ENCODE data around the gene BBS9.

BBS9 gene

GRCh38 chr7:33273356-33273755 is 144.0 kb downstream of the BBS9 start:
- no peak overlapping the region for H3K27ac Mint-ChIP-seq
- H3K27me3 Mint-ChIP-seq (ENCODE audit: low read depth) = no peaks in the 10 kb centered on the region
- H3K4me3 Mint-ChIP-seq = no peak overlapping the region
- H3K4me1 Mint-ChIP-seq = no peaks in the 10 kb centered on the region
- peaks cover 47% of the 10 kb centered on the region for H3K36me3 Mint-ChIP-seq (ENCODE audit: low read depth)
- TF ChIP-seq, protein P1, sequence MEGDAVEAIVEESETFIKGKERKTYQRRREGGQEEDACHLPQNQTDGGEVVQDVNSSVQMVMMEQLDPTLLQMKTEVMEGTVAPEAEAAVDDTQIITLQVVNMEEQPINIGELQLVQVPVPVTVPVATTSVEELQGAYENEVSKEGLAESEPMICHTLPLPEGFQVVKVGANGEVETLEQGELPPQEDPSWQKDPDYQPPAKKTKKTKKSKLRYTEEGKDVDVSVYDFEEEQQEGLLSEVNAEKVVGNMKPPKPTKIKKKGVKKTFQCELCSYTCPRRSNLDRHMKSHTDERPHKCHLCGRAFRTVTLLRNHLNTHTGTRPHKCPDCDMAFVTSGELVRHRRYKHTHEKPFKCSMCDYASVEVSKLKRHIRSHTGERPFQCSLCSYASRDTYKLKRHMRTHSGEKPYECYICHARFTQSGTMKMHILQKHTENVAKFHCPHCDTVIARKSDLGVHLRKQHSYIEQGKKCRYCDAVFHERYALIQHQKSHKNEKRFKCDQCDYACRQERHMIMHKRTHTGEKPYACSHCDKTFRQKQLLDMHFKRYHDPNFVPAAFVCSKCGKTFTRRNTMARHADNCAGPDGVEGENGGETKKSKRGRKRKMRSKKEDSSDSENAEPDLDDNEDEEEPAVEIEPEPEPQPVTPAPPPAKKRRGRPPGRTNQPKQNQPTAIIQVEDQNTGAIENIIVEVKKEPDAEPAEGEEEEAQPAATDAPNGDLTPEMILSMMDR (IDR thresholded peaks at IDR 0.05; ENCODE audit: unreplicated experiment in 3 of 3) = no peak
- H3K9me3 Mint-ChIP-seq = peaks cover 34% of the 10 kb centered on the region

DNA sequence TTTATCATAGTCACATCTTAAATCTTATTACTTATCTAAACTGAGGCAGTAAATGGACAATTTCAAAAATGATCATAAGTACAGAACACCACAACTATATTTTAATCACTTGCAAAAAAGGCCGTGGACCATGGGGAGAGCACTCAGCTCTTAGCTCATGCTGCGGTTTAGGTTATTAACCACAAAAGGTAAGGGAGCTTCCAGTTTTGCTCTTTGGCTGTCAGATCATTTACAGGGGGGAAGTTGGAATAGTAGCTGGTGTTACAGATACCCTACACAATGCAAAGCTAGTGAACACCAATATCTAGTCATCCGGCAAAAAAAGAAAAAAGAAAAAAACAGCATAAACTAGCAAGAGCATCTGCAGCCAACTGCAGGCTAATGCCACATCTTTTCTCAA is 147.0 kb downstream of the BBS9 start:
- Mint-ChIP-seq H3K4me3 (no peak overlapping the region), H3K27me3 (ENCODE audit: low read depth) (no peaks in the 10 kb centered on the region), H3K9me3 (peaks cover 28% of the 10 kb centered on the region), H3K4me1 (peaks cover 4% of the 10 kb centered on the region), H3K36me3 (ENCODE audit: low read depth) (peaks cover 39% of the 10 kb centered on the region), H3K27ac (no peak overlapping the region)
- TF ChIP-seq, protein P1 (IDR thresholded peaks at IDR 0.05; ENCODE audit: unreplicated experiment in 3 of 3) = no peak

DNA sequence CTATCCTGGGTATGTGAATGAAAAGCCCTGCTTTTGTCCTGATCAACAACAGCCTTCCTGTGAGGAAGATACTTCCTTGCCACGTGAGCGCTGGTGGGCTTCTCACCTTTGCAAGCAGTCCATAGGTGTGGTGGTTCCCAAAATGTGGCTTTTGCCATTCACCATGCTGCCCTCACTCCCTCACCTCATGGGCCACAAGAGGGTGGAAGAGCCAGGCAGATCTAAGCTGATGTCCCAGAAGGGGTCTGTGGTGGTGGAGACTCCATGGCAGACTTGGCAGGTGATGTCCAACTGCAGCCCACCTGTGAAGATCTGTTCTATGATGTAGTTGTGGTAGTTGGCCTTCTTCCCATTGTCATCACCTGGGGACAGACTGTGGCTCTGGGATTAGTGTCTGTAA is 147.4 kb downstream of the BBS9 start:
- Mint-ChIP-seq H3K4me1 (peaks cover 4% of the 10 kb centered on the region), H3K4me3 (no peak overlapping the region), H3K27me3 (ENCODE audit: low read depth) (no peaks in the 10 kb centered on the region), H3K36me3 (ENCODE audit: low read depth) (peaks cover 35% of the 10 kb centered on the region), H3K27ac (no peak overlapping the region), H3K9me3 (peaks cover 24% of the 10 kb centered on the region)
- TF ChIP-seq, protein P1 (IDR thresholded peaks at IDR 0.05; ENCODE audit: unreplicated experiment in 3 of 3) = no peak

DNA sequence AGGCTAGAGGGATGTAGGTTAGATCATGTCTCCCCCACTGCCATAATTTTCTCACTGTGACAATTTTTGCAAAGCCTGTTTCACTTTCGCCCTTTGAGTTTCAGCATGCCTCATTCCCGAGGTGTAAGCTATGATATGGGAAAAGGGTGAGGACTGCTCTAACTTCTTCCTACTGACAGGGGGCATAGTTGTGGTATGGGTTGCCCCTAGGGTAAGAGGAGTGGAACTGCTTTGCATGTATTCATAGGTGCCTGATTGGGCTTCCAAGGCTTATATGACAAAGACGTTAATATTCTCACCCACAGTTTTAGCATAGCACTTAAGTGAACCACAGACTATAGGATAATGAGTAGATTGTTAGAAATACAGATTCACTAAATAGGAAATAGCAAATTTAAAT is 148.7 kb downstream of the BBS9 start:
- peaks cover 31% of the 10 kb centered on the region for H3K36me3 Mint-ChIP-seq (ENCODE audit: low read depth)
- H3K9me3 Mint-ChIP-seq = peaks cover 19% of the 10 kb centered on the region
- TF ChIP-seq, protein P1 (IDR thresholded peaks at IDR 0.05; ENCODE audit: unreplicated experiment in 3 of 3) = no peak
- H3K27ac Mint-ChIP-seq = no peak overlapping the region
- no peak overlapping the region for H3K4me3 Mint-ChIP-seq
- no peaks in the 10 kb centered on the region for H3K27me3 Mint-ChIP-seq (ENCODE audit: low read depth)
- peaks cover 4% of the 10 kb centered on the region for H3K4me1 Mint-ChIP-seq

DNA sequence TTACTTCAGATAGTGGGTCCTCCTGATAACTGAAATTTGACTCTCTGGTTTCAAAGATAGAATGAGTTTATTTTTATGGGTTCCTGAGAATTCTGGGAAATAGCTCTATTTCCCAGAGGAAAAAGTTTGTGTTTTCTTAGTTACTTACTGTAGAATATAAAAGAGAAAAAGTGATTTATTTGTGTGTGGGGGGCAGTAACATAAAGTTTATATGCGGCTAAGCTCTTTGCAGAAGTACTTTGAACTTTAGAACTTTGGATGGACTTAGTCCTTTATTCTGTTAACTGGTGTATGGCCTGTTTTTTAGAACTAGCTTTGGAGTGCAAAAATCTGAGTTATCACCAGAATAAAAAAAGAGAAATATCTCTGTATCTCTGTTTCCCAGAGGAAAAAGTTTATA is 157.1 kb downstream of the BBS9 start:
- peak overlapping the region; percentile 83 to 95 (median 86) for H3K27ac Mint-ChIP-seq
- peaks cover 15% of the 10 kb centered on the region for H3K9me3 Mint-ChIP-seq
- TF ChIP-seq, protein P1 (IDR thresholded peaks at IDR 0.05; ENCODE audit: unreplicated experiment in 3 of 3) = no peak
- H3K36me3 Mint-ChIP-seq (ENCODE audit: low read depth) = peaks cover 35% of the 10 kb centered on the region
- H3K4me1 Mint-ChIP-seq = peaks cover 7% of the 10 kb centered on the region
- H3K4me3 Mint-ChIP-seq = peak overlapping the region in 1 of 3 experiments; percentile 36
- no peaks in the 10 kb centered on the region for H3K27me3 Mint-ChIP-seq (ENCODE audit: low read depth)

DNA sequence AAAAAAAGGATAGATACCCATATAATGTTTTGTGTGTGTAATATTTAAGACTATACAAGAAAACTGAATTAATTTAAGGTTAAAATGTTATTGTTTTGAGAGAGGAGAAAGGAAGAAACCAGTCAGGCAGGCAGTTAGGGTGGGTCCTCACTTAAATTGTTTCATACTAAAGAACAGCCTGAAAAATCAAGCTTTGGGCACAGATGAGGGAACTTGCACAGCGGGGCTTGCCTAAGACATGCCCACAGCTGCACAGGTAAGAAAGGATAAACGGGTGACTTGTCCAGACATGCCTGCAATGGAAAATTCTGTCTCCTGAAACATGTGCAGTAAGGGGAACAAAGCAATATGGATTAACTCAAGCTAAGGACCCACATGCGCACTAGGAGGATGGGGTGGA is 158.4 kb downstream of the BBS9 start:
- Mint-ChIP-seq H3K27me3 (ENCODE audit: low read depth) (no peaks in the 10 kb centered on the region), H3K9me3 (peaks cover 15% of the 10 kb centered on the region), H3K4me1 (peaks cover 7% of the 10 kb centered on the region), H3K36me3 (ENCODE audit: low read depth) (peaks cover 35% of the 10 kb centered on the region), H3K27ac (peak overlapping the region in 1 of 3 experiments; percentile 35), H3K4me3 (no peak overlapping the region)
- TF ChIP-seq, protein P1 (IDR thresholded peaks at IDR 0.05; ENCODE audit: unreplicated experiment in 3 of 3) = no peak

Data from nephron (organoid).